GM23338 (cell line): ENCODE measurements around the gene AKAP17A.
"Not testable (repeated sequence)": the region's sequence is repeated elsewhere in the genome, so short reads cannot be mapped to it uniquely, and the experiment has no call there.

Experiments
- CTCF ChIP-seq, 2 experiments: fragments of 200-600 bp in 1 of 2; sonication (generic) in 1 of 2; conservative IDR thresholded peaks; 2 replicates each; pipeline versions ENCODE4 v1.5.1 to v1.6.1; 2016 to 2017; ENCODE audit warnings: antibody characterized with exemption in 2 of 2, low read depth in 2 of 2, mild to moderate bottlenecking in 2 of 2, moderate library complexity in 1 of 2
- EZH2phosphoT487 ChIP-seq: fragments of 200-600 bp; sonication (generic); IDR thresholded peaks from one replicate; pipeline ENCODE4 v1.8.1; 2018; ENCODE audit warnings: antibody characterized with exemption; ENCODE audit not compliant: unreplicated experiment

GRCh38 chrX:1624861-1625215 lies 33.4 kb downstream of the AKAP17A start:
- not testable (repeated sequence) for TF ChIP-seq EZH2phosphoT487; CTCF (conservative IDR thresholded peaks at IDR 0.05; ENCODE audit: low read depth in 2 of 2)
